Astrocyte (in vitro differentiated cells and primary cell): Measurements from ENCODE around the gene DGKG.

Experiments used
- EZH2 ChIP-seq: IDR thresholded peaks from 2 replicates; pipeline ENCODE4 v1.6.1; 2012; ENCODE audit warnings: mild to moderate bottlenecking, low read length, inconsistent platforms; ENCODE audit not compliant: insufficient read depth
- TF ChIP-seq, protein P1 (sequence below): IDR thresholded peaks from 2 replicates; pipeline ENCODE4 v1.5.1; 2011; ENCODE audit warnings: low read depth, mild to moderate bottlenecking, inconsistent platforms, low read length, moderate library complexity; ENCODE audit not compliant: insufficient read depth

GRCh38 chr3:186260726-186261125 lies 101.3 kb downstream of the DGKG start:
- TF ChIP-seq, protein P1, sequence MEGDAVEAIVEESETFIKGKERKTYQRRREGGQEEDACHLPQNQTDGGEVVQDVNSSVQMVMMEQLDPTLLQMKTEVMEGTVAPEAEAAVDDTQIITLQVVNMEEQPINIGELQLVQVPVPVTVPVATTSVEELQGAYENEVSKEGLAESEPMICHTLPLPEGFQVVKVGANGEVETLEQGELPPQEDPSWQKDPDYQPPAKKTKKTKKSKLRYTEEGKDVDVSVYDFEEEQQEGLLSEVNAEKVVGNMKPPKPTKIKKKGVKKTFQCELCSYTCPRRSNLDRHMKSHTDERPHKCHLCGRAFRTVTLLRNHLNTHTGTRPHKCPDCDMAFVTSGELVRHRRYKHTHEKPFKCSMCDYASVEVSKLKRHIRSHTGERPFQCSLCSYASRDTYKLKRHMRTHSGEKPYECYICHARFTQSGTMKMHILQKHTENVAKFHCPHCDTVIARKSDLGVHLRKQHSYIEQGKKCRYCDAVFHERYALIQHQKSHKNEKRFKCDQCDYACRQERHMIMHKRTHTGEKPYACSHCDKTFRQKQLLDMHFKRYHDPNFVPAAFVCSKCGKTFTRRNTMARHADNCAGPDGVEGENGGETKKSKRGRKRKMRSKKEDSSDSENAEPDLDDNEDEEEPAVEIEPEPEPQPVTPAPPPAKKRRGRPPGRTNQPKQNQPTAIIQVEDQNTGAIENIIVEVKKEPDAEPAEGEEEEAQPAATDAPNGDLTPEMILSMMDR = no peak
- TF ChIP-seq EZH2 = no peak
